GM23338 (cell line): ENCODE data around the gene CYP19A1. TPM values are rescaled to one million over a fixed set of nuclear protein-coding genes. Genes with fewer than 3 reads are reported as not detected.

ENCODE experiments used
- ATAC-seq: fragments of 200-7000 bp; cut with Tn5 transposase; 3 replicates; pipeline ENCODE4 v1.9.1; 2020
- DNase-seq: peaks from one replicate; pipeline ENCODE4 v3.0.0-alpha.2; 2015; ENCODE audit warnings: low spot score
- H2AFZ ChIP-seq: fragments of 200-600 bp; sonication (generic); 2 replicates; pipeline ENCODE4 v1.8.0; 2016; ENCODE audit warnings: antibody characterized with exemption, mild to moderate bottlenecking, moderate library complexity
- H3F3A ChIP-seq: fragments of 200-600 bp; sonication (generic); replicated peaks from 2 replicates; pipeline ENCODE4 v1.8.0; 2017; ENCODE audit warnings: antibody characterized with exemption, mixed run types, low read depth
- H3K27ac ChIP-seq: fragments of 200-600 bp; sonication (generic); 2 replicates; pipeline ENCODE4 v1.6.1; 2016; ENCODE audit warnings: low read depth
- H3K27me3 ChIP-seq: fragments of 200-600 bp; sonication (generic); 2 replicates; pipeline ENCODE4 v1.8.0; 2016; ENCODE audit warnings: mild to moderate bottlenecking, mixed run types, moderate library complexity; ENCODE audit not compliant: insufficient read depth
- H3K36me3 ChIP-seq: fragments of 200-600 bp; sonication (generic); 2 replicates; pipeline ENCODE4 v1.8.0; 2016; ENCODE audit warnings: mild to moderate bottlenecking; ENCODE audit not compliant: insufficient read depth
- H3K4me1 ChIP-seq: fragments of 200-600 bp; sonication (generic); 2 replicates; pipeline ENCODE4 v1.8.0; 2016; ENCODE audit warnings: mild to moderate bottlenecking, moderate library complexity; ENCODE audit not compliant: insufficient read depth
- H3K4me2 ChIP-seq: fragments of 200-600 bp; sonication (generic); 2 replicates; pipeline ENCODE4 v1.7.1; 2017; ENCODE audit warnings: mixed run types
- H3K4me3 ChIP-seq: fragments of 200-600 bp; sonication (generic); 2 replicates; pipeline ENCODE4 v1.6.1; 2016; ENCODE audit warnings: mixed run types
- H3K79me2 ChIP-seq: fragments of 200-600 bp; sonication (generic); replicated peaks from 2 replicates; pipeline ENCODE4 v1.8.0; 2017; ENCODE audit warnings: mild to moderate bottlenecking; ENCODE audit not compliant: insufficient read depth
- H3K9me2 ChIP-seq: fragments of 200-600 bp; sonication (generic); 2 replicates; pipeline ENCODE4 v1.8.0; 2017; ENCODE audit not compliant: insufficient read depth
- H4K20me1 ChIP-seq: fragments of 200-600 bp; sonication (generic); replicated peaks from 2 replicates; pipeline ENCODE4 v1.8.0; 2017; ENCODE audit warnings: mild to moderate bottlenecking; ENCODE audit not compliant: insufficient read depth
- H3K27ac Mint-ChIP-seq: 2 replicates; pipeline ENCODE4 v1.8.0; 2020; ENCODE audit warnings: inconsistent platforms, mild to moderate bottlenecking, moderate library complexity, mixed read lengths
- H3K27me3 Mint-ChIP-seq: 3 replicates; pipeline ENCODE4 v1.8.0; 2022; ENCODE audit warnings: low read depth, mild to moderate bottlenecking, moderate library complexity, mixed read lengths, inconsistent platforms; ENCODE audit not compliant: insufficient read depth, poor library complexity
- H3K36me3 Mint-ChIP-seq: 3 replicates; pipeline ENCODE4 v1.8.0; 2021; ENCODE audit warnings: low read depth, mild to moderate bottlenecking, inconsistent platforms, moderate library complexity, mixed read lengths
- H3K4me1 Mint-ChIP-seq: 3 replicates; pipeline ENCODE4 v1.8.0; 2020; ENCODE audit warnings: mild to moderate bottlenecking, inconsistent platforms, mixed read lengths
- H3K4me3 Mint-ChIP-seq: 3 replicates; pipeline ENCODE4 v1.8.0; 2021; ENCODE audit warnings: moderate library complexity, mild to moderate bottlenecking, inconsistent platforms, mixed read lengths
- H3K9me3 Mint-ChIP-seq: 3 replicates; pipeline ENCODE4 v1.8.0; 2020; ENCODE audit warnings: moderate library complexity, mild to moderate bottlenecking, inconsistent platforms, mixed read lengths
- CREB1 ChIP-seq: fragments of 250-450 bp; sonication (Bioruptor Pico); IDR thresholded peaks from 2 replicates; pipeline ENCODE4 v1.5.0; 2020; ENCODE audit warnings: low read depth, mild to moderate bottlenecking, moderate library complexity
- CTCF ChIP-seq, 2 experiments: fragments of 200-600 bp in 1 of 2; sonication (generic) in 1 of 2; conservative IDR thresholded peaks; 2 replicates each; pipeline versions ENCODE4 v1.5.1 to v1.6.1; 2016 to 2017; ENCODE audit warnings: antibody characterized with exemption in 2 of 2, low read depth in 2 of 2, mild to moderate bottlenecking in 2 of 2, moderate library complexity in 1 of 2
- ETS1 ChIP-seq: IDR thresholded peaks from 2 replicates; pipeline ENCODE4 v1.6.1; 2016; ENCODE audit warnings: antibody characterized with exemption
- EZH2 ChIP-seq: fragments of 200-600 bp; sonication (generic); IDR thresholded peaks from one replicate; pipeline ENCODE4 v1.8.0; 2017; ENCODE audit warnings: antibody characterized with exemption, mild to moderate bottlenecking, low read depth; ENCODE audit not compliant: unreplicated experiment
- EZH2phosphoT487 ChIP-seq: fragments of 200-600 bp; sonication (generic); IDR thresholded peaks from one replicate; pipeline ENCODE4 v1.8.1; 2018; ENCODE audit warnings: antibody characterized with exemption; ENCODE audit not compliant: unreplicated experiment
- JUNB ChIP-seq: IDR thresholded peaks from one replicate; pipeline ENCODE4 v1.6.1; 2016; ENCODE audit warnings: antibody characterized with exemption; ENCODE audit not compliant: unreplicated experiment
- NANOG ChIP-seq: IDR thresholded peaks from 2 replicates; pipeline ENCODE4 v1.6.1; 2016; ENCODE audit warnings: antibody characterized with exemption, borderline replicate concordance
- POLR2AphosphoS5 ChIP-seq: IDR thresholded peaks from 2 replicates; pipeline ENCODE4 v1.6.1; 2016; ENCODE audit warnings: antibody characterized with exemption, low read depth
- REST ChIP-seq: IDR thresholded peaks from one replicate; pipeline ENCODE4 v1.6.1; 2018; ENCODE audit warnings: antibody characterized with exemption; ENCODE audit not compliant: unreplicated experiment
- STAT1 ChIP-seq: IDR thresholded peaks from one replicate; pipeline ENCODE4 v1.6.1; 2016; ENCODE audit warnings: antibody characterized with exemption; ENCODE audit not compliant: unreplicated experiment
- ZNF114 ChIP-seq: fragments of 250-450 bp; sonication (Bioruptor Pico); IDR thresholded peaks from 2 replicates; pipeline ENCODE4 v1.5.0; 2020; ENCODE audit warnings: mild to moderate bottlenecking, moderate library complexity
- ZNF331 ChIP-seq: fragments of 250-450 bp; sonication (Bioruptor Pico); IDR thresholded peaks from 2 replicates; pipeline ENCODE4 v1.5.0; 2020; ENCODE audit warnings: low read depth, mild to moderate bottlenecking, moderate library complexity
- ZNF462 ChIP-seq: fragments of 250-450 bp; sonication (Bioruptor Pico); IDR thresholded peaks from 2 replicates; pipeline ENCODE4 v1.5.0; 2020; ENCODE audit warnings: mild to moderate bottlenecking, moderate library complexity
- polyA plus RNA-seq: library from polyadenylated mRNA; unstranded; fragments of >200 nt; fragmentation: Nextera tagmentation; extraction: Ambion mirVana; gene quantifications from 2 replicates; pipeline ENCODE4 v1.2.1, GENCODE V29; 2016
- total RNA-seq: library from RNA; depleted of rRNA; stranded (reverse); fragments of >200 nt; shearing (Covaris generic); gene quantifications from 2 replicates; pipeline ENCODE4 v1.2.3, GENCODE V29; 2014

The CYP19A1 gene
- total and polyA plus RNA-seq, 2 experiments from 2014 or later, result 0.42 TPM; not detected in 1

DNA sequence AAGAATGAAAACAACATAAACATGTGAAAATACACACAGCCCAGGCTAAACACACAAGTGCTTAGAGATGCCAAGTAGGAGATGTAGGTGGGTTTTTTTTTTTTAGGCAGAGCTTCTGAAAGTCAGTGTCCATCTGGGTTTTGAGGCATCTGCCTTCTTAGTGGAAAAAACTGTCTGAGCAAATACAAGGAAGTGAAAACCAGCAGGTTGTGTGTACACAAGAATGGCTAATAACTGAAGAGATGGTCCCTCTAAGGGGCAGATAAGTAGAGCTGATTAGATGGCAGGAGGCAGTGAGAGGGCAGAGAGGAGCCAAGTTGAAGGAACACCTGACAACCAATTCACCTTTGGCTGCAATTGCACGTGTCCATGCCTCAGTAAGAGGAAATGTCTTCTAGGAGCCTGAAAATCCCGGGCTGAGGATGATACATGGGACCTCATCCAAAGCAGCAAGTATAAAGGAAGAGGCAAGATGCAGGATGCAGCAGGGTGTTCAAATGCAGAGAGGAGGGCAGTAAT, 34.9 kb downstream of the CYP19A1 start:
- Histone ChIP-seq H3K27ac (no peak overlapping the region), H3F3A (no peaks in the 10 kb centered on the region), H3K4me3 (no peak overlapping the region), H2AFZ (no peak overlapping the region), H4K20me1 (no peaks in the 10 kb centered on the region), H3K79me2 (no peaks in the 10 kb centered on the region), H3K4me2 (no peak overlapping the region), H3K36me3 (no peaks in the 10 kb centered on the region), H3K9me2 (peaks cover 5% of the 10 kb centered on the region; the same call in 1 of the 2 replicates), H3K27me3 (no peaks in the 10 kb centered on the region), H3K4me1 (no peaks in the 10 kb centered on the region)
- no peaks in the 10 kb centered on the region for H3K36me3 Mint-ChIP-seq
- H3K27me3 Mint-ChIP-seq, result no peaks in the 10 kb centered on the region
- no peak for TF ChIP-seq STAT1
- TF ChIP-seq CTCF (conservative IDR thresholded peaks at IDR 0.05; ENCODE audit: low read depth in 2 of 2), result no peak
- no peak for TF ChIP-seq JUNB
- no peak for TF ChIP-seq REST
- TF ChIP-seq CREB1, result no peak
- TF ChIP-seq ZNF331 (CRISPR knock-in tag), result no peak
- no peak for TF ChIP-seq ZNF462 (CRISPR knock-in tag)
- TF ChIP-seq NANOG, result no peak
- no peak for TF ChIP-seq EZH2
- no peak for TF ChIP-seq ETS1
- TF ChIP-seq EZH2phosphoT487, result no peak
- TF ChIP-seq POLR2AphosphoS5, result no peak
- TF ChIP-seq ZNF114 (CRISPR knock-in tag), result no peak
- ATAC-seq, result no peak
- no peaks in the 10 kb centered on the region for H3K9me3 Mint-ChIP-seq
- DNase-seq, result no peak
- no peaks in the 10 kb centered on the region for H3K4me1 Mint-ChIP-seq
- no peak overlapping the region for H3K4me3 Mint-ChIP-seq
- no peak overlapping the region for H3K27ac Mint-ChIP-seq
